Liver (tissue), 3 donors: ENCODE data around the gene BEAN1.

Experiments
- ATF3 ChIP-seq: IDR thresholded peaks from 2 replicates; pipeline ENCODE4 v1.6.1; 2016; ENCODE audit warnings: antibody characterized with exemption
- CTCF ChIP-seq: fragments of 150-350 bp; IDR thresholded peaks from 2 replicates; pipeline ENCODE4 v1.5.1; 2017; ENCODE audit warnings: improper control_type of control experiment, low read depth, low read length; ENCODE audit not compliant: missing input control
- RAD21 ChIP-seq, 2 donors: IDR thresholded peaks; 2 replicates each; pipeline ENCODE4 v1.6.1; 2016; ENCODE audit warnings: antibody characterized with exemption in 2 of 2, mild to moderate bottlenecking in 2 of 2
- REST ChIP-seq: IDR thresholded peaks from 2 replicates; pipeline ENCODE4 v1.6.1; 2016; ENCODE audit warnings: antibody characterized with exemption, mild to moderate bottlenecking
- ZBTB33 ChIP-seq: IDR thresholded peaks from 2 replicates; pipeline ENCODE4 v1.6.1; 2016; ENCODE audit warnings: antibody characterized with exemption
- donor health status: healthy.
- donor health status: healthy.

GRCh38 chr16:66457888-66458287 is 30.8 kb downstream of the BEAN1 start:
- no peak for TF ChIP-seq CTCF
- TF ChIP-seq REST, result no peak
- TF ChIP-seq ATF3, result no peak
- no peak for TF ChIP-seq RAD21 (IDR thresholded peaks at IDR 0.05)
- TF ChIP-seq ZBTB33, result no peak
